Mesothelial cell of epicardium (in vitro differentiated cells): ENCODE results near the gene RIMBP2. TPM values are rescaled to one million over a fixed set of nuclear protein-coding genes. Genes with fewer than 3 reads are reported as not detected.

ENCODE experiments used
- DNase-seq, 2 experiments: peaks; one replicate each; pipeline ENCODE4 v3.0.0; 2021; ENCODE audit warnings: low spot score in 2 of 2; ENCODE audit not compliant: unreplicated experiment in 2 of 2
- H3K27ac Mint-ChIP-seq: 2 replicates; pipeline ENCODE4 v1.8.0; 2021; ENCODE audit warnings: mixed read lengths
- H3K27me3 Mint-ChIP-seq: 2 replicates; pipeline ENCODE4 v1.8.0; 2021; ENCODE audit warnings: low read depth, mixed read lengths
- H3K36me3 Mint-ChIP-seq: 2 replicates; pipeline ENCODE4 v1.8.0; 2021; ENCODE audit warnings: mixed read lengths
- H3K4me1 Mint-ChIP-seq: 2 replicates; pipeline ENCODE4 v1.8.0; 2021; ENCODE audit warnings: mixed read lengths
- H3K4me3 Mint-ChIP-seq: 2 replicates; pipeline ENCODE4 v1.8.0; 2021; ENCODE audit warnings: mild to moderate bottlenecking, moderate library complexity, mixed read lengths
- H3K9me3 Mint-ChIP-seq: 2 replicates; pipeline ENCODE4 v1.8.0; 2021; ENCODE audit warnings: mixed read lengths
- CTCF ChIP-seq: fragments of 200-600 bp; sonication (generic); IDR thresholded peaks from one replicate; pipeline ENCODE4 v1.5.0; 2021; ENCODE audit warnings: antibody characterized with exemption; ENCODE audit not compliant: unreplicated experiment
- total RNA-seq: library from RNA; stranded (reverse); gene quantifications from 3 replicates; pipeline ENCODE4 v1.2.1, GENCODE V29; 2021

The RIMBP2 gene
- total RNA-seq, result 7.6 to 8.6 TPM (median 8.3 TPM) in 3 replicates

GRCh38 chr12:130715998-130716968, at the start of gene RIMBP2:
RIMBP2 (minus strand) TSS chr12:130716299; CDS start chr12:130479013, 237,286 bp downstream.
- H3K4me1 Mint-ChIP-seq, result peaks cover 19% of the 10 kb centered on the region
- DNase-seq, result peak; percentile 54 to 65
- H3K9me3 Mint-ChIP-seq, result no peaks in the 10 kb centered on the region
- H3K36me3 Mint-ChIP-seq, result no peaks in the 10 kb centered on the region
- peak within 1 kb of the TSS; percentile 86 for H3K4me3 Mint-ChIP-seq
- H3K27me3 Mint-ChIP-seq, result peaks cover 32% of the 10 kb centered on the region
- peak within 1 kb of the TSS; percentile 81 for H3K27ac Mint-ChIP-seq
- no peak for TF ChIP-seq CTCF

GRCh38 chr12:130765186-130765659, 49.1 kb upstream of the RIMBP2 start:
- no peak for TF ChIP-seq CTCF
- Mint-ChIP-seq H3K27me3 (peaks cover 36% of the 10 kb centered on the region), H3K4me1 (no peaks in the 10 kb centered on the region), H3K36me3 (no peaks in the 10 kb centered on the region), H3K4me3 (no peak overlapping the region), H3K9me3 (no peaks in the 10 kb centered on the region), H3K27ac (no peak overlapping the region)
- DNase-seq, result no peak

- Mint-ChIP-seq H3K36me3 (no peaks in the 10 kb centered on the region), H3K4me1 (no peaks in the 10 kb centered on the region), H3K9me3 (no peaks in the 10 kb centered on the region), H3K27ac (no peak overlapping the region), H3K4me3 (no peak overlapping the region), H3K27me3 (peaks cover 38% of the 10 kb centered on the region)
- no peak for TF ChIP-seq CTCF
- no peak for DNase-seq
Measured at GRCh38 chr12:130764475-130765185, 48.5 kb upstream of the RIMBP2 start.

GRCh38 chr12:130764073-130764472, 48.0 kb upstream of the RIMBP2 start:
- Mint-ChIP-seq H3K27ac (no peak overlapping the region), H3K9me3 (no peaks in the 10 kb centered on the region), H3K4me1 (no peaks in the 10 kb centered on the region), H3K27me3 (peaks cover 38% of the 10 kb centered on the region), H3K4me3 (no peak overlapping the region), H3K36me3 (no peaks in the 10 kb centered on the region)
- no peak for DNase-seq
- TF ChIP-seq CTCF, result no peak

GRCh38 chr12:130762319-130762675, 46.2 kb upstream of the RIMBP2 start:
- no peak for TF ChIP-seq CTCF
- Mint-ChIP-seq H3K27ac (no peak overlapping the region), H3K4me3 (no peak overlapping the region), H3K36me3 (no peaks in the 10 kb centered on the region), H3K4me1 (no peaks in the 10 kb centered on the region), H3K27me3 (peaks cover 25% of the 10 kb centered on the region), H3K9me3 (no peaks in the 10 kb centered on the region)
- DNase-seq, result no peak
